GM19468 (cell line): Measurements from ENCODE around the gene NCK2.

Experiments
- ATAC-seq: cut with Tn5 transposase; IDR thresholded peaks from one replicate; pipeline ENCODE4 v1.9.1; 2021; ENCODE audit warnings: mild to moderate bottlenecking, moderate library complexity, moderate number of reproducible peaks; ENCODE audit not compliant: unreplicated experiment; ENCODE audit errors: extremely low read depth

The NCK2 gene

DNA sequence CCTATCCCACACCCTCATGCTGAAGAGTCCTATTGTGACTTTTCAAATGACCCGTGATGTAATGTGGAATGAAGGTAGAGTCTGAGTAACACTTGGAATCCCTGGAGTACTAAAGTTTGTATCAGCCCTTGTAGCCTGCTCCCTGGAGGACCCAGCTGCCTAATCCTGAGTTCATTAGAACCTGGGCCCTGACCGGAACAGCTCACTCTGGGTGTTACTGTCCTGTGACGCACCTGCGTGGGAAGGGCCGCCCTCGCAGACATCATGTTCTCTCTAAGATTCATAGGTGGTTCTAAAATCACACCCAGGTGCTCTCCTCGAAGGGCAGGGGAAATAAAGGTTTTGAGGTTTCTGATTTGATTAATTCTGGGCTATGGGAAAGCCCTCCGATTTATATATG lies 62.3 kb downstream of the NCK2 start:
- no peak for ATAC-seq

DNA sequence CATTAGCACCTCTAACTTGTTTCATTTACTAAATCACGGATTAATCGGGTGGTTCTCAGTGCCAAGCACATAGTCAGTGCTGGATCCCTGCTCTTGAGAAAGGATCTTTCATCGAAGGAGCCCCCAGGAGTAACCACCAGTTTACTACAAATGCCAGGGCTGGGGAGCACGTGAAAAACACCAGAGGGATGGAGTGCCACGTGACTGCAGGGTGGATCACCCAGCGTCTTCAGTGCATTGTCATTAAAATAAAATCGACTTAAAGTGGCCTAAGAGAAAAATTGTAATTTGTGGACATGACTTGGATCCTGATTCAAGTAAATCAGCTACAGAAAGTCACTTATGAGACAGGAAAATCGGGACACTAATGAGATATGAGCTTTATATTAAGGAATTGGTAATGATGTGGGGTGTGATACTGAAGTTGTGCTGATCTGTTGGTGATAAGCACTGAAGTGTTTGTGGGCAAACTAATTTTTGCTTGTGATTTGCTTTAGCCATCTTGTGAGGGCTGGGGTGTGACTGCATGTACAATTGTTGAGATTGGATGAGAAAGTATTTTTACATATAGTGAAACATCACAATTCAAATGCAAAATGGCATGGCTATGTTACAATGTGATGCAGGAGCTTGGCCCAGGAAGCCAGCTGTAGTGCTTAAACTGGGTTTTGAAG lies 63.8 kb downstream of the NCK2 start:
- ATAC-seq, result no peak

DNA sequence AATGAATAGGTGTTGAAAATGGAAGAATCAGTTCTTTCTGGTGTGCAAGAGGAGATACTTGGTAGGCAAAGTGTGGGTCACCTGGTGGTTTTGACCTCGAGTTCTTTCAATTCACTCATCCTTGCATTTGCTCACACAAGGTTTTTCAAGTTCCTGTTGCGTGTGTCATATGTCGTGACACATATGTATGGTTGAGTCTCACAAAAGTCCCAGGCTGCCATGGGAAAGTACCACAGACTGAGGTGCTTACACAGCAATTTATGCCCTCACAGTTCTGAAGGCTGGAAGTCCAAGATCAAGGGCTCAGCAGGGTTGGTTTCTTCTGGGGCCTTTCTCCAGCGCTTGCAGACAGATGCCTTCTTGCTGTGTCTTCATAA lies 64.4 kb downstream of the NCK2 start:
- ATAC-seq, result no peak

DNA sequence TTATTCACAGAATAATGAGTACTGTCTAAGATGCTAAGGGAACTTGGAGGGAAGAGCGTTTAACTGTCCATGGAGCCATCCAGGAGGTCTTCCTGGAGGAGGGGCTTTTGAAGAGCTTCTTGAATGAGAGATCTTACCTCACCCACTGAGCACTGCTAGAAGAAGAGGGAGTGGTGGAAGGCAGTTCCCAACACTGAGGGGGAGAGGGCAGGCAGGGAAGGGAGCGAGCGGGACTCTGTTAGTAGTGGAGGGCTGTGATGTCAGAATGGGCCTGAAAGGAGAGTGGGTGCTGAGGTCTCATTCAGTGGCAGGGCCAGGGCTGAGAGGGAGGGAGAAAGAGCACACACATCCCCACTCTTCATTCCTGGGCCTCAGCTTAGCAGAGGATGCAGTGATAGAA lies 65.0 kb downstream of the NCK2 start:
- no peak for ATAC-seq

DNA sequence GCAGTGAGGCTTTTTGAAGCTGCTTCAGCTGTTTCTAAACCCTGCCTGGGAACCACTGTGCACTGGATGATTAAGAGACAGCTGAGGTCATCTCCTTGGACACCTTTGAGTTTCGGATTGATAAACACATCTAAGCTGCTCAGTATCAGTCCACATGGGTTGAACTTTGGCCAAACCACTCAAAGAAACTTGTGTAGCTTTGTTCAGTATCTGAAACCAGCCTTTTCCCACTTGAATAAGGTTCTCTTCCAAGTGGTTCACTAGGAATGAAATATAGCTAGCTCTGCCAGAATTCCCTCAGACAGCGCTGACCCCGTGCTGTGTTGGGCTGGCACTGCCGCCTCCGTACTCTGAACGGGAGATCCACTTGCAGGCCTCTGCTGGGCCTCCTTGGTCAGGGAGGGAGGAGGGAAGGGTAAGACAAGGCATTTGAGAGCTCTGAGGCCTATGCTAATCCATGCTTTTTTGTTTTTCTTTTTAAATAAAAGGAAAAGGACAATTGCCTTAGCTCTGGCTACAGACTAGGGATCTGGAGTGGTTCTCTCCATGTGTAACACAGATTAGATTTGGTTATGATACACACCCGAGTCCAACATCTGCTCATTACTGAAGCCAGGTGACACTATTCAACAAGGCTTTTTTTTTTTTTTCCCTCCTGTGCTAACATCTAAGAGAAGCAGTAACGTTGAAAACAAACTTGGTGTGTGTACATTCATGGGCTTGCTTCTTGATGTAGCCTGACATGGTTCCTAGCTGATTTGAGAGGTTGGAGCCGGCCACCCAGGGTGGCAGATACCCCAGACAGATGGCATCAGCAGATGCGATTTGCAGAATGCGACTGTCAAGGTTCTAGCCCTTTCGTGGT lies 67.7 kb downstream of the NCK2 start:
- peak; percentile 95 for ATAC-seq

DNA sequence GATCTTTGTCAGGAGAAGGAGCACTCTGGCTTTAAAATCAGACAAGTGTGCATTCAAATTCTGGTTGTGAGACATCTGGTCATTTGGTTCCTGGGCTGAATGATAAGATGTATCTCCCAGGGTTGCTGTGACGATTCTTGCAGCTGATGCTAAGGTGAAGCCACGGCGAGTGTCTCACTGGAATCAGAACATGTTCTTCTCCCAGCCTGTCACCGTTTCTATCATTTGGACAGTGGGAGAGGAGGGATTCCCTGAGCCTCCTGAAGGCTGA lies 68.3 kb downstream of the NCK2 start:
- ATAC-seq, result no peak

DNA sequence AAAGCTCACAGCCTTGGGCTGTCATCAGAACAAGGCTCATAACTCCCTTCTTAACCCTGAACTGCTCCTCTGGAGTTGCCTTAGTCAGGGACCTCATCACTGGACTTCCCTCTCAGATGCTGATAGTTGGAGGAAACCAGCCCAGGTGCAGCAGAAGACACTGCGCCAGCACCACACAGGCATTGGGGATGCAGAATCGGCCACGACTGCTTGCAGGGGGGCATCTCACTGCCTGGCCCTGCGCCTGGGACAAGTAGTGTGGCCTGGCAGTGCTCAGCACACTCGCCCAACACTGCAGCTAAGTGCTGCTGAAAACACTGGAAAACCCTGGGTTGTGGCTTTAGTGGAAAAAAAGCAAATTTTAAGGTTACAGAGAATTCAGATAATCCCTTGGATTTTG lies 68.7 kb downstream of the NCK2 start:
- ATAC-seq, result no peak

DNA sequence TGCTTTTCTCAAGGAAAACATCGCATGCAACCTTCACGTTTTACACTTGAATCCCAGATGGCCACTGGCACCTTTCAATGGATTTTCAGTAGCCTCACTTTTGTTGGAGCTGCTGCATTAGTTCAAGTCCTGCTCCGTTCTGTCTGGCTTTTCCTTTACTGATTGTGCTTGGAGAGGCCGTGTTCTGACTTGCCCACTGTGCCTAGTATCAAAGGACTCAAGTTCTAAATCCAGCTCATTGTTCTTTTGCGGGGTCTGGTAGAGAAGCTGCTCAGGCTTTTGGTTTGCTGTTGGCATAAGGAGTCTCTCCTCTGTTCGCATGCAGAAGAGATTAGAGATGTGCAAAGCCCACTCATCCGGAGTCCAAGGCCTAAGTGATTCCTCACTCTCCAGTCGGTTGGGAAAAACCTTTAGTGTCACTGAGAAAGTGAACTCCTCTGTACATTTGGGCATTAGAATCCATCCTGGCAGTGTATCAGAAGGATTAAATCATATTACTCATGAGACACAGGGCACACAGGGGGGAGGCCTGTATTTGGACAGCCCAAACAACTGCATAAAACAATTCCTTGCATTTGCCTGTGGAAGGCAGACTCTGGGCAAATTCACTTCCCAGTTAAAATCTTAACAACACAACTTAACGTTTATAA lies 69.7 kb downstream of the NCK2 start:
- no peak for ATAC-seq

DNA sequence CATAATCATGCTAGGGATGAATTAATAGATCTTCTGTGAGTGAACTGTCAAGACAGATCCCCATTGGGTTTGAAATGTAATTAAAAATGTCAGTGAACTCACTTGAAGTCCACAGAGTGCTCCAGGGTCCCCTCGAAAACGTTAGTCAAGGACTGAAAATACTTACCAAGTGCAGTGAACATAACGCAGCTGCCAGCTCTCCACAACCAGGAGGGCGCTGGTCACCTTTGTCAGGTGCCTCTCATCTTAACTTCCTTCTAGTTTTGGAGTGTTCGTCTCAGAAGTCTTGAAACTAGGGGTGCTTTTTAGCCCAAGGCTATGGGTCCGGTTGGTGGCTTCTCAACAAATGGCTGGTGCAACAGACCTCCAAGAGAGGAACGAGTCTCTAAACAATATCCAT lies 70.7 kb downstream of the NCK2 start:
- ATAC-seq, result no peak

DNA sequence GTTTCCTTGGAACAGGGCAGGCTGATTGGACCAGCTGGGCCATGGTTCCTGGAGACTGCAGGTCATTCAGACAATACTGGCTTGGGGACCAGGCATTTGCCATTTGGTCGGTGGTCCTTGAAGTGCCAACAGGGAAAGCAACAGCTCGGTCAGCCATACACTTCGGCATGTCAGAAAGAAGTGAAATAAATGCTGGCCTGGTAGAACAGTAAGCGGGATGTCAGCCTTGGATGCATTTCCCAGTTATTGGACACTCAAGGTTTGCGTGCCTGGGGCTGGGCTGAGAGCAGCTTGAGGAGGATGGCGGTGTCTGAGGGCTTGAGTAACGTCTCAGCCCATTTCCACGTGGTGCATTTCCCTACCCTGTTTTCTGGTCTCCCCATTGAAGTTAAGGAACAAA lies 75.4 kb downstream of the NCK2 start:
- ATAC-seq, result no peak

DNA sequence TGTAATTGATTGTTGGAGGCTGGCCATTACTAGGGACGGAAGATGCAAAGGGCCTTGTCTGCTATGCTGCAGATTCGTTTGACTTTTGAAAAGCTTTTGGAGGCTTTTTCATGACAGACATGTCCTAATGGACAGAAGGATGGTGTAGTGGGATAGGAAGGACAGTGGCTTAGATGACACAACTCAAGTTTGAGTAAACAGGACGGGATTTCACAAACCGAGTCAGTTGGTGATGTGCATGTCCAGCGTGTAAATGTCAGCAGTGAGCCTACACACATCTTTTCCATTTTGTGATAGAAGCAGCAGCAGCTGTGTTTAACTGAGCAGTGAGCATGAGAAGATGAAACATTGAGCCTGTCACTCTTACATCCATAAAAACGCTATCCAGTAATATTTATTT lies 76.0 kb downstream of the NCK2 start:
- ATAC-seq, result no peak

DNA sequence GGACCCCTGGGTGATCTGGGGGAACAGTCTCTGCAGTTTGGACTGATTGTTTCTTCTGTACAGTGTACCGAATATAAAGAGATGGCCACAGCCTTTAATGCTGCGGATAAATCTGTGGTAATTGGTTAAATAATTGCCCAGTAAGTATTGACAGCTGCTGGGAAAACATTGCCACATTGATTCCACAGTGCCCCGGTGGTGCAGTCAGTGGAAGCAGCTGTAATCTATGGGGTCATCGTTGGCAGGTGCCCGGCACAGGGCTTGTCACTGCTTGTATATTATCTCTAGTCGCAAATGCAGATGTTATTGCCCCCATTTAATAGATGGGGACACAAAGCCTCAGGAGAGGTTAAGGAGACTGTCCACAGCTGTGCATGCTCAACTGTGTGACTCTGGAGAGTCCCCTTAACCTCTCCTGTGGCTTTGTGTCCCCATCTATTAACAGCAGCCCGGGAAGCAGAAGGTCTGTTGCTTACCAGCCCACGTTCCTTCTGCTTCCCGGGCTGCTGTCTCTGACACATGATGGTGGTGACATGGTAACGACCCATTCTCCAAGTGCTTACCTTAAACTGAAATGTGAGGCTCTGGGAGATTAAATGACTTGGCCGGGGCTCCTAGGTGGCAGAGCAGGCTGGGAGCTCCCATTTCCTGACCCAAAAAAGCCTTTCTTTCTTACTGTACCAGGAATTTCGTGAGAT lies 76.9 kb downstream of the NCK2 start:
- ATAC-seq, result no peak

DNA sequence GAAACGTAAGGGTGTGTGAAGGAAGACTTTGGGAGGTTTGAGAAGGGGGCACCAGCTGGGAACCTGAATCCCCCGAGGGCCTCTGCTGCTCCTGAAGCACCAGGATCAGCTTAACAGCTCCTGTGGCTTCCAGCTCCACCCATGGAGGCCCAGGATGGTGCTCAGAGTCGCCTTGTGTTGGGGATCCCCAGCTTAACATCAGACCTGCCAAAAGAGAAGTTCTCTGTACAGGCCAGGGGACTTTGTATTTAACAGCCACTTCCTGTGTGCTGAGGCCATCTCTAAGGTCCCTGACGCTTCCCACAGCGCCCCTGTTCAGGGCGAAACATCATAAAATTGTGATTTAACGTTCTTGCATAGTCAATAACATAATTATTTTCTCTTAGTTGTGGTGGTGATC lies 77.5 kb downstream of the NCK2 start:
- ATAC-seq, result no peak

DNA sequence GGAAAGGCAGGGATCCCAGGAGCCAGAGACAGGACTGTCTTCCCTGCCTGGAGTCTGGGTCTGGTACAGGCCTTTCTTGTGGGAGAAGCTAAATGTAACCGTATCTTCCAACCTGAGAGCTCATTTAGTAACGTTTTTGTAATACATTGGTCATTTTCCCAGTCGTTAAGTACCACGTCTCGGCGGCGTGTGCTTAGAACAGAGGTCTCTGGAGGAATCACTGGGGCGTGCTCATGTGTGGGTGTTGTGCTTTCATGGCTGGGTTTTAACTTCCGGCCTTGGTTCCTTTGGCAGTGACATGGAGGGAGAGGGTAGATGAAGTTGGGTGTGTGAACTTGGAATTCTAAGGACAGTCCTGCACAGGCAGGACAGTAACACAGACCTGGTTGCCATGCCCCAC lies 79.7 kb downstream of the NCK2 start:
- ATAC-seq, result no peak

DNA sequence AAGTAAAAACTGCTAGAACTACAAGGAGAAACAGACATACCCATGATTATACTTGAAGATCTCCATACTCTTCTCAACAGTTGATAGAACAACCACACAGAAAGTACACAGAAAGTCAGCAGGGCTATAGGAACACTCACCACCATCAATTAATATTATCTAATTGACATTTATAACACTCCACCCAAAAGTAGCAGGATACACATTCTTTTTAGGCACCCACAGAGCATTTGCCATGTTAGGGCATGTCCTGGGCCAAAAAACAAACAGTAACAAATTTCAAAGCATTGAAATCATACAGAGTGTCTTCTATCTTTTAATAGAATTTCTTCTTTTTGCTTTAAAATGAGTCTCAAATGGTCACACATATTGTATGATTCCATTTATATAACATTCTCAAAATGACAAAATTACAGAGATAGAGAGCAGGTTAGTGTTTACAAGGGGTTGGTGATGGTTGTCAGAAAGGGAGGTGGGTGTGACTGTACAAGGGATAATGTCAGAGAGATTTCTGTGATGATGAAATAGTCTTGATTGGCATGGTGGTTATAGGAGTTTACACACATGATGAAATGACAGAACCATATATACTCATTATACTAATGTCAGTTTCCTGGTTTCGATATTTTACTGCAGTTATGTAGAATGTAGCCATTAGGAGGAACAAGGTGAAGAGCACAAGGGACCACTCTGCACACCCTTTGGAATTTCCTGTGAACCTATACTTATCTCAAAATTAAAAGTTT lies 82.8 kb downstream of the NCK2 start:
- no peak for ATAC-seq

DNA sequence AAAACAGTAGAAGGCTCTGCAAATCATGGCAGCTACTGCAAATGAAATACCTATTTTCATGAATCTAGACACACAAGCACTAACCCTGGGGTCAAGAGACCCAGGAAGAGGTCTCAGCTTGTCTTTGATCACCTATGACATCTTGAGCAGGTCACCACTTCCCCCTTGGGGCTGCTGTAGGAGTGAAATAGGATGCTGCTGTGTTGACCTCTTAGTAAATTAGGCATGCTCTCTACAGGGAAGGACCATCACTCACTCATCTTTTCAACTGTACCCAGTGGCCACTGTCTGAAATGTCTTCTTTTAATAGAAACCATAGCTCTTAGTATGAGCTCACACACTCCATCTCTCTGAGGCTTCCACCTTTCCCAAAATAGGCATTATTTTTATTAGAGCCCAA lies 83.8 kb downstream of the NCK2 start:
- ATAC-seq, result no peak

DNA sequence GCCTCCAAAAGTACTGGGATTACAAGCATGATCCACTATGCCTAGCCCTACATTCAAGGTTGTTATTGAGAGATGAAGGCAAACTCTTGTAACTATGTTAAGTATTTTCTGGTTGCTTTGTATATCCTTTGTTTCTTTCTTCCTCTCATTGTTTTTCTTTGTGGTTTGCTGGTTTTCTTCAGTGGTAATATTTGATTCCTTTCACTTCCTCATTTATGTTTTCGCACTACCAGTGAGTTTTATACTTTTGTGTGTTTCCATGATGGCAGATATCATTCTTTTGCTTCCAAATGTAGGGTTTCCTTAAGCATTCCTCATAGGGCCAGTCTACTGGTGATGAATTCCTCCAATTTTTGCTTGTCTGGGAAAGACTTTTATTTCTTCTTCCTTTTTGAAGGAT lies 90.2 kb downstream of the NCK2 start:
- ATAC-seq, result peak; percentile 86

DNA sequence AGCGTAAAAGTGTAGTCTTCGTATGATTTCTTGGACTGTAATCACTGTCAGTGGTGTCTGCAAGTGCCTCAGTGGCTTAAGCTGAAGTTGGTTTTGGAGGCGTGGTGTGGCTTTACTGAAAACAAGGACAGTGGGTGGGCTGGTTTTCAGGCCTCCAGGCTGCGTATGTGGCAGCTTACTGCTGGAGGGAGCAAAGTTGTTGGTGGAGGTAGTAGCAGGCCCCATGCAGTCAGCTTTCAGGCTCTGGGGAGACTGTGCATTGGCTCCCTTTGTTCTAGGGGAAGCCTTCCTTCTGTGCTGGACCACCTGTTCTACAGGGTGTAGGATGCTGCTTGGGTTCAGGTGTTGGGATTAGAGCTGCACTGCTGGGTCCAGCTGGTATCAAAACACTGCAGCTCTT lies 91.6 kb downstream of the NCK2 start:
- no peak for ATAC-seq

DNA sequence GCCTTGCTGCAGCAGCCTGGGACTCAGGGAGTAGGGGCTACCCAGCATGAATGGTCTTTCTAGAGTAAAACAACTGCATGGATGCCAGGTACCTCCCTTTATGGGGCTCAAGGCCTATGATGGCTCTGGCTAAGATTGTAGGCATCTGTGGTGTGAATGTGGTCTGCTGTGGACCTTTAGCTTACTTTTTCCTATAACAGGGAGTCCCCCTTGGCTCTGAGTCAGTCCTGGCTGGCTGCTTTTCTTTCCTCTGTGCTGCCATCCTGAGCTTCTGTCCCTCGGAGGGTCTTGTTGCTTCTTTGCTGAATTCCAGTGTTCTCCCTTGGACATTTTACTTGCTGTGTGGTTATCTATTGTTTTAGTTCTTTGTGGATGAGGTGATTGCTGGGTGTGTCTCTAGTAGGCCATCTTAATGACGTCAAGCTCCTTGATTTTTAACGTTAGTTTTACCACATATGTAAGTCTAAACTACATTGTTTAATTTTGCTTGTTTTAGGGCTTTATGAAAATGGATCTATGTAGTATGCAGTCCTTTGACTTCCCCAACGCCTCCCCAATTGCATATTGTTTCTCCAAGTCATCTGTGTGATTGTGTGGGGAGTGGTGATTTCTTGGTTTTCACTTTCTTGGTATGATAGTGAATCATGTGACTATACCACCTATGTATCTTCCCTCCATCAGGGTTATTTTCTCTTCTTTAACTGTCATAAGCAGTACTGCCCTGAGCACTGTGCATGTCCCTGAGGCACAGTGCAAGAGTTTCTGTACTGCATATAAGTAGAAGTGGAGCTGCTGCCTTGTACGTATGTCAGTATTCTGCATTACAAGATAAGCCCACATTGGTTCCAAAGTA lies 92.4 kb downstream of the NCK2 start:
- ATAC-seq, result no peak

DNA sequence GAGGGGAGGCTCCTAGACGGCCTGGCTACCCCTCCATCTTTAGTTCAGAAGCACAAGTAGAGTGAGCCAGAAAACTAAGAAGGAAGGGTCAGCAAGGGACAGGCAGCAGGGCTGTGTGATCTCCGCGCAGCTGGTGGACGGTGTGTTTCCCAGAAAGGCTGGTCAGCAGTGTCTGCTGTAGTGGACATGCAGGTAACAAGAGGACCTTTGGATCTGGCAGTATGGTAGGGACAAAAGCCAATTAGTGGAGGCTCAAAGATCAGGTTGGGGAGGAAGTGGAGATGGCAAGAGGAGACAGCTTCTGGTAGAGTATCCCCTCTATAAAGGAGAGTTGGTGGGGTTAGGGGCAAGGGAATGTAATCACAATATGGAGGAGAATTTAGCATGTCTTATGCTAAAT lies 95.1 kb downstream of the NCK2 start:
- ATAC-seq, result no peak
